ACHN (cell line): ENCODE data around the gene PELI3.
"Not testable (repeated sequence)": the region's sequence is repeated elsewhere in the genome, so short reads cannot be mapped to it uniquely, and the experiment has no call there.

Experiments used
- DNase-seq: peaks from one replicate; pipeline ENCODE4 v3.0.0-alpha.2; 2015
- in situ Hi-C: cut with HindIII; loops from 2 replicates; pipeline ENCODE4 v1.10.0; 2017; ENCODE audit warnings: low sequenced_read_pairs, low pct_ligation_motif_present, low pct_unique_long_range_greater_than_20kb

The PELI3 gene

GRCh38 chr11:66466225-66467033, at the start of gene PELI3:
Gene PELI3 (plus strand): TSS chr11:66466905. CDS start chr11:66468129, 1,224 bp downstream.
- in situ Hi-C loops = no loop called here
- peak; percentile 85 for DNase-seq

- in situ Hi-C loops = loop anchor here (25.0 kb wide), 1 partner anchor 270 kb away; the partner anchor contains the start of gene RBM4B
- DNase-seq = no peak
These were observed 49.7 kb upstream of the PELI3 start for GRCh38 chr11:66417000-66417399.

- in situ Hi-C loops = loop anchor here (25.0 kb wide), 1 partner anchor 269 kb away; the partner anchor contains the start of gene RBM4B
- peak; percentile 85 for DNase-seq
These were observed 48.3 kb upstream of the PELI3 start for GRCh38 chr11:66418168-66418985.

- in situ Hi-C loops = loop anchor here (25.0 kb wide), 1 partner anchor 268 kb away; the partner anchor contains the start of gene RBM4B
- no peak for DNase-seq
These were observed 47.8 kb upstream of the PELI3 start for GRCh38 chr11:66418986-66419308.

- in situ Hi-C loops = loop anchor here (25.0 kb wide), 1 partner anchor 267 kb away; the partner anchor contains the start of gene RBM4B
- no peak for DNase-seq
These were observed 46.9 kb upstream of the PELI3 start for GRCh38 chr11:66419825-66420224.

- no peak for DNase-seq
- in situ Hi-C loops = loop anchor here (25.0 kb wide), 1 partner anchor 266 kb away; the partner anchor contains the start of gene RBM4B
These were observed 45.8 kb upstream of the PELI3 start, which contains the start of gene NPAS4 for GRCh38 chr11:66420671-66421476. Gene NPAS4 (plus strand): TSS chr11:66421035. CDS start chr11:66421180, 145 bp downstream.

- peak; percentile 80 for DNase-seq
- in situ Hi-C loops = loop anchor here (25.0 kb wide), 1 partner anchor 266 kb away; the partner anchor contains the start of gene RBM4B
These were observed 45.1 kb upstream of the PELI3 start for GRCh38 chr11:66421492-66422205.

GRCh38 chr11:66426314-66426713, 40.4 kb upstream of the PELI3 start:
- no peak for DNase-seq
- in situ Hi-C loops = no loop called here

GRCh38 chr11:66428933-66429332, 37.8 kb upstream of the PELI3 start:
- DNase-seq = no peak
- in situ Hi-C loops = no loop called here

- peak; percentile 60 for DNase-seq
- in situ Hi-C loops = no loop called here
These were observed 36.6 kb upstream of the PELI3 start for GRCh38 chr11:66429983-66430602.

- DNase-seq, in situ Hi-C loops: not testable (repeated sequence)
These were observed 35.4 kb upstream of the PELI3 start for GRCh38 chr11:66431287-66431686.

GRCh38 chr11:66431871-66432329, 34.8 kb upstream of the PELI3 start:
- DNase-seq, in situ Hi-C loops: not testable (repeated sequence)

GRCh38 chr11:66432597-66432996, 34.1 kb upstream of the PELI3 start:
- no peak for DNase-seq
- in situ Hi-C loops = no loop called here

- no peak for DNase-seq
- in situ Hi-C loops = no loop called here
These were observed 28.7 kb upstream of the PELI3 start for GRCh38 chr11:66437979-66438503.

- in situ Hi-C loops = no loop called here
These were observed 27.9 kb upstream of the PELI3 start, which contains the start of gene MRPL11 for GRCh38 chr11:66438504-66439466. Gene MRPL11 (minus strand): TSS chr11:66438848. CDS start chr11:66438754, 94 bp downstream.

More at GRCh38 chr11:66438504-66439466, 27.9 kb upstream of the PELI3 start, which contains the start of gene MRPL11:
- peak; percentile 92 for DNase-seq
